ENCODE results near the gene HMBS. TPM values are rescaled to one million over a fixed set of nuclear protein-coding genes. Genes with fewer than 3 reads are reported as not detected.

HMBS gene
- total and polyA plus RNA-seq, 2 of the 8 experiments (the other 6 are each of a cell fraction or from before 2014, with no cell fraction given): 69.3 to 109 TPM

DNA sequence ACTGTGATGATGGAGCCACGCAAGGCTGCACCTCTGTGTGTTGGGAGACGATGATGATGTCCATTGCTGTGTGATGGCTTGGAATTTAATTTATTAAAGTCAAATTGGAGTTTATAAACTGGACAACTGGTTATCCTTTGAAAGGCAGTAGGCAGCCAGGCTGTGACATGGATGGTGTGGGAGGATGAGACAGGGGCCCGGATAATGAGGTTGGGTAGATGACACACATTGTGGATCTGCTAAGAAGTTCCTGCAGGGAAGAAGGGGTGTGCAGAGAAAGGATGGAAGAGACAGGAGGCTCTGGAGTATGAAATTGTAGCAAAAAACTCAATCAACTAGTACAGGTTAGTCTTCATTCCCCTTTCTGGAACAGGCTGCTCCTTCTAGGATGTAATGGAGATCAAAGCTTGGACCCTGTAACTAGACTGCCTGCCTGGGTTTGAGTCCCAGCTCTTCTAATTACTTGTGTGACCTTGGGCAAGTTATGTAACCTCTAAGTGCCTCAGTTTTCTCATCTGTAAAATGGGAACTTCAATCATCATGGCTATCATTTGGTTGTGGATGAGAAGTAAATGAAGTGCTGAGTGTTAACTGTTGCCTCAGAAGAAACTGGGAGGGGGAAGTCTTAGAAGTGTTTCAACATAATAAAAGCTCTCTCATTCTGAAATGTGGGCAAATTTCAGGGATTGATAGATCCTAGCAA, 32.5 kb downstream of the HMBS start:
- WGBS, 2 experiments (ENCODE audit: extremely low coverage in 1 of 2, insufficient coverage in 1 of 2, insufficient read length in 1 of 2, insufficient replicate concordance in 2 of 2, low coverage in 1 of 2, low lambda C conversion rate in 2 of 2, missing lambda C conversion rate in 1 of 2): 92% methylated on average over 3 of the region's 3 CpGs; no CpG with 5 or more reads in 1 of the 2 experiments
- no peak overlapping the region for H2AK5ac ChIP-seq (ENCODE audit: low read depth, low read length)
- peaks cover under 1 to 5% (median 3%) of the 10 kb centered on the region in 4 experiments; a peak in 6 of 7 replicates for H3K4me1 ChIP-seq (replicated peaks in 1 of 4; ENCODE audit: control insufficient read depth in 3 of 4, insufficient read depth in 4 of 4, low read length in 3 of 4)
- H3K4ac ChIP-seq (replicated peaks; ENCODE audit: insufficient read length, low read depth, low read length): no peak overlapping the region
- H2BK15ac ChIP-seq (ENCODE audit: low read length): no peak overlapping the region
- H3K4me3 ChIP-seq (ENCODE audit: extremely low read depth in 1 of 4, insufficient read depth in 2 of 4, low read depth in 3 of 4, low read length in 4 of 4): no peak overlapping the region
- no peaks in the 10 kb centered on the region for H4K20me1 ChIP-seq (replicated peaks in 1 of 2; ENCODE audit: control insufficient read depth in 1 of 2, insufficient read depth in 2 of 2, low read length in 2 of 2)
- H4K8ac ChIP-seq (ENCODE audit: extremely low read depth, insufficient read depth, low read length): no peak overlapping the region
- H3K14ac ChIP-seq (ENCODE audit: insufficient read length): no peak overlapping the region
- no peak overlapping the region for H2BK20ac ChIP-seq (ENCODE audit: low read length)
- ChIA-PET POLR2A (ENCODE audit: partially characterized antibody) (interaction anchor here (0.6 to 0.8 kb wide), 3 partner anchors 23 to 64 kb away, joined by 3 read pairs; no protein-coding TSS in a partner anchor), CTCF (ENCODE audit: partially characterized antibody) (interaction anchor here (1.4 to 4.9 kb wide), 3 partner anchors 9 to 28 kb away, joined by 4 to 26 read pairs (median 5); partner anchors contain the start of gene C2CD2L)
- H3K23ac ChIP-seq (ENCODE audit: insufficient read length): no peak overlapping the region
- no peak overlapping the region for H2AFZ ChIP-seq (ENCODE audit: low read length)
- no peaks in the 10 kb centered on the region for H3K9me3 ChIP-seq (ENCODE audit: insufficient read depth in 2 of 2, low read depth in 1 of 2, low read length in 1 of 2)
- no peak overlapping the region for H3K9ac ChIP-seq (replicated peaks in 1 of 4; ENCODE audit: extremely low read depth in 1 of 4, low read depth in 3 of 4, low read length in 3 of 4)
- no peak overlapping the region for H2BK5ac ChIP-seq (ENCODE audit: low read depth, low read length)
- no peak overlapping the region for H3K27ac ChIP-seq (ENCODE audit: low read depth, low read length)
- H3K79me1 ChIP-seq (ENCODE audit: low read depth, low read length): 0 out of 2 replicates have a peak, but pooled peaks cover 2% of the 10 kb centered on the region
- no peak overlapping the region for H3K56ac ChIP-seq (replicated peaks; ENCODE audit: insufficient read length, low read depth, low read length)
- H3K36me3 ChIP-seq (ENCODE audit: control insufficient read depth in 2 of 4, insufficient read depth in 4 of 4, low read length in 3 of 4): no peaks in the 10 kb centered on the region
- no peak overlapping the region for H3K18ac ChIP-seq (ENCODE audit: extremely low read depth, low read length)
- H4K91ac ChIP-seq (replicated peaks; ENCODE audit: insufficient read length, low read length): no peak overlapping the region
- DNase-seq (ENCODE audit: low read depth in 1 of 2, low spot score in 2 of 2) (no peak), FAIRE-seq (no peak)
- no peak overlapping the region for H3K4me2 ChIP-seq (ENCODE audit: insufficient read depth in 1 of 2, low read depth in 2 of 2, low read length in 2 of 2)
- H3K27me3 ChIP-seq (replicated peaks in 1 of 4; ENCODE audit: control insufficient read depth in 3 of 4, extremely low read depth in 1 of 4, insufficient read depth in 3 of 4, low read length in 3 of 4): no peaks in the 10 kb centered on the region
- H4K5ac ChIP-seq (ENCODE audit: insufficient read length, low read depth, low read length): no peak overlapping the region
- peaks cover 2 to 6% of the 10 kb centered on the region in 2 experiments for H3K79me2 ChIP-seq (ENCODE audit: control insufficient read depth in 1 of 2, insufficient read depth in 2 of 2, low read length in 2 of 2)
- H2BK12ac ChIP-seq (ENCODE audit: low read depth, low read length): no peak overlapping the region
- peaks cover 3% of the 10 kb centered on the region; the same call in 1 of the 2 replicates for H3K23me2 ChIP-seq (ENCODE audit: low read depth, low read length)
- no peak overlapping the region for H2BK120ac ChIP-seq (replicated peaks; ENCODE audit: low read depth, low read length)
- TF ChIP-seq SIN3A (conservative IDR thresholded peaks at IDR 0.05 in 1 of 2, IDR thresholded peaks at IDR 0.05 in 1 of 2; ENCODE audit: low read depth in 1 of 2, low read length in 2 of 2) (no peak), CHD2 (IDR thresholded peaks at IDR 0.05; ENCODE audit: low read length) (no peak), CEBPB (IDR thresholded peaks at IDR 0.05; ENCODE audit: low read depth, low read length) (no peak), RAD21 (IDR thresholded peaks at IDR 0.05 in 1 of 2, conservative IDR thresholded peaks at IDR 0.05 in 1 of 2; ENCODE audit: low read depth in 2 of 2, low read length in 2 of 2) (no peak), POLR2AphosphoS5 (IDR thresholded peaks at IDR 0.05; ENCODE audit: low read depth, low read length) (no peak), SRF (IDR thresholded peaks at IDR 0.05; ENCODE audit: low read depth, low read length) (no peak), CREB1 (IDR thresholded peaks at IDR 0.05) (no peak), JUND (IDR thresholded peaks at IDR 0.05; ENCODE audit: low read length) (no peak), MAX (IDR thresholded peaks at IDR 0.05) (no peak), TEAD4 (IDR thresholded peaks at IDR 0.05; ENCODE audit: low read depth, low read length) (no peak)
- TF ChIP-seq, protein P1, sequence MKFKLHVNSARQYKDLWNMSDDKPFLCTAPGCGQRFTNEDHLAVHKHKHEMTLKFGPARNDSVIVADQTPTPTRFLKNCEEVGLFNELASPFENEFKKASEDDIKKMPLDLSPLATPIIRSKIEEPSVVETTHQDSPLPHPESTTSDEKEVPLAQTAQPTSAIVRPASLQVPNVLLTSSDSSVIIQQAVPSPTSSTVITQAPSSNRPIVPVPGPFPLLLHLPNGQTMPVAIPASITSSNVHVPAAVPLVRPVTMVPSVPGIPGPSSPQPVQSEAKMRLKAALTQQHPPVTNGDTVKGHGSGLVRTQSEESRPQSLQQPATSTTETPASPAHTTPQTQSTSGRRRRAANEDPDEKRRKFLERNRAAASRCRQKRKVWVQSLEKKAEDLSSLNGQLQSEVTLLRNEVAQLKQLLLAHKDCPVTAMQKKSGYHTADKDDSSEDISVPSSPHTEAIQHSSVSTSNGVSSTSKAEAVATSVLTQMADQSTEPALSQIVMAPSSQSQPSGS (IDR thresholded peaks at IDR 0.05; ENCODE audit: low read length): no peak
